SU-DHL-6 (cell line): ENCODE measurements around the gene PRR14.
A peak's percentile ranks its signal among the peaks of the same experiment; 100 is the strongest.

Source experiments
- CTCF ChIP-seq: fragments of 200-600 bp; sonication (generic); IDR thresholded peaks from one replicate; pipeline ENCODE4 v1.5.1; 2017; ENCODE audit warnings: antibody characterized with exemption, mild to moderate bottlenecking, low read length, moderate library complexity; ENCODE audit not compliant: insufficient read depth, poor library complexity, severe bottlenecking
- EZH2phosphoT487 ChIP-seq: fragments of 200-600 bp; sonication (generic), shearing (Covaris generic); conservative IDR thresholded peaks from 2 replicates; pipeline ENCODE4 v1.6.1; 2018; ENCODE audit warnings: mild to moderate bottlenecking, antibody characterized with exemption, low read length, moderate library complexity, mixed read lengths

GRCh38 chr16:30657866-30658730 is 7.3 kb downstream of the PRR14 start, which contains the start of gene FBRS:
- TF ChIP-seq CTCF: peak; percentile 87
- no peak for TF ChIP-seq EZH2phosphoT487
